ENCODE data around the gene FMO3.

FMO3 gene

GRCh38 chr1:171134204-171134923 lies 43.7 kb downstream of the FMO3 start:
- no peak for DNase-seq (ENCODE audit: low spot score)
- TF ChIP-seq CTCF (conservative IDR thresholded peaks at IDR 0.05; ENCODE audit: low read depth) = no peak
- CTCF ChIA-PET = interaction anchor here (0.6 kb wide), 1 partner anchor 10 kb away, joined by 3 read pairs; no protein-coding TSS in a partner anchor
- no peak overlapping the region for H3K27ac ChIP-seq
- POLR2A ChIA-PET (ENCODE audit: low non-redundant PET) = no interaction called here

- no peak for TF ChIP-seq CTCF (conservative IDR thresholded peaks at IDR 0.05; ENCODE audit: low read depth)
- no peak overlapping the region for H3K27ac ChIP-seq
- no peak for DNase-seq (ENCODE audit: low spot score)
- POLR2A ChIA-PET (ENCODE audit: low non-redundant PET) = no interaction called here
- CTCF ChIA-PET = no interaction called here
Measured at GRCh38 chr1:171137580-171137979, 46.9 kb downstream of the FMO3 start.

DNA sequence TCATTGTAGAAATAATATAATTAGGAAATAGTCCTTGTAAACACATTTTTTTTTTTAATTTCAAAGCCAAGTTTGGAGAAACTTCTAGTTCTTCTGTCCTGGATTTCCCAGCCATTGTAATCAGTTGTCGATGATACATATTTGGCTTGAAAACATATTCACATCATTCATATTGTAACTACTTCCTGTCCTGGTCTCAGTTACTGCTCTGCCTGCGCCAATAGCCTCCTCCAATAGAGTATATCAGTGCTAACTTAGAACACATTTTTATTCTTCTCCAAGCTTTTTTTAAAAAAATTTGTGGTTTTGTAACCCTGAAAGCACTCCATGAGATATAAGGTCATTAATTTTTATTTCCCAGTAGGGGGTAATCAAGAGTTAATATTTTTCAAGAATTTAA lies 48.3 kb downstream of the FMO3 start:
- no peak overlapping the region for H3K27ac ChIP-seq
- ChIA-PET CTCF (interaction anchor here (0.6 kb wide), 1 partner anchor 13 kb away, joined by 3 read pairs; no protein-coding TSS in a partner anchor), POLR2A (ENCODE audit: low non-redundant PET) (no interaction called here)
- DNase-seq (ENCODE audit: low spot score) = no peak
- TF ChIP-seq CTCF (conservative IDR thresholded peaks at IDR 0.05; ENCODE audit: low read depth) = no peak

DNA sequence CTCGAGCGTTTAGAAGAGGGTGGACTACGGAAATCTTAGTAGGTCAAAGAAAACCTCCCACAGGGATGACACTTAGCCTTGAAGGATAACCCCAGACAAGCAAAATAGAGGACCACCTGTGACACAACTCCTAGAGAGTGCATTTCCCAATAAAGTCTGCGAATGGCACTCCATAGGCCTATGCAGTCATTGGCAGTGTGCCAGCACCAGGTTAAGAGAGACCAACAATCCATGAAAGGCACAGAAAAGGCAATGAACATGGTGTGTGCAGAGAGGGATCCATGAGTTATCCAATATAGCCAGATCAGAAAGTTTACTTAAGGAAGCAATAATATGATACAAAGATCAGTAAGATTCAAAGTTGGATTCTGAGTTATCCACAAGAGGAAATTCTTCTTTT lies 49.2 kb downstream of the FMO3 start:
- TF ChIP-seq CTCF (conservative IDR thresholded peaks at IDR 0.05; ENCODE audit: low read depth) = no peak
- ChIA-PET CTCF (no interaction called here), POLR2A (ENCODE audit: low non-redundant PET) (no interaction called here)
- H3K27ac ChIP-seq = no peak overlapping the region
- DNase-seq (ENCODE audit: low spot score) = no peak

DNA sequence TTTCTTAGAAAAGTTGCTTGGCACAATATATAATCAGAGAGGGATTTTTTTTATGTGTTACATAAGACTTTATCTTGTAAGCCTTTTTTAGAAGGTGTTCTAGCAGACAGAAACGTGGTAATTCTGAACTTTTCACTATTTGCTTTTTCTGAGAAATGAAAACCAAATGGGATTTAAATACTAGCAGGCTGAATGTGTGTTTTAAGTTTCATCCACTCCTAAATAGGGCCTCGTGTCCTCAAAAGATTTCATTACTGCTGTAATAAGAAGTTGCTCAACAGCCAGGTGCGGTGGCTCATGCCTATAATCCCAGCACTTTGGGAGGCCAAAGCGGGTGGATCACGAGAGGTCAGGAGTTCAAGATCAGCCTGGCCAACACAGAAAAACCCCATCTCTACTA lies 49.7 kb downstream of the FMO3 start:
- no peak overlapping the region for H3K27ac ChIP-seq
- no peak for TF ChIP-seq CTCF (conservative IDR thresholded peaks at IDR 0.05; ENCODE audit: low read depth)
- ChIA-PET CTCF (no interaction called here), POLR2A (ENCODE audit: low non-redundant PET) (no interaction called here)
- no peak for DNase-seq (ENCODE audit: low spot score)

DNA sequence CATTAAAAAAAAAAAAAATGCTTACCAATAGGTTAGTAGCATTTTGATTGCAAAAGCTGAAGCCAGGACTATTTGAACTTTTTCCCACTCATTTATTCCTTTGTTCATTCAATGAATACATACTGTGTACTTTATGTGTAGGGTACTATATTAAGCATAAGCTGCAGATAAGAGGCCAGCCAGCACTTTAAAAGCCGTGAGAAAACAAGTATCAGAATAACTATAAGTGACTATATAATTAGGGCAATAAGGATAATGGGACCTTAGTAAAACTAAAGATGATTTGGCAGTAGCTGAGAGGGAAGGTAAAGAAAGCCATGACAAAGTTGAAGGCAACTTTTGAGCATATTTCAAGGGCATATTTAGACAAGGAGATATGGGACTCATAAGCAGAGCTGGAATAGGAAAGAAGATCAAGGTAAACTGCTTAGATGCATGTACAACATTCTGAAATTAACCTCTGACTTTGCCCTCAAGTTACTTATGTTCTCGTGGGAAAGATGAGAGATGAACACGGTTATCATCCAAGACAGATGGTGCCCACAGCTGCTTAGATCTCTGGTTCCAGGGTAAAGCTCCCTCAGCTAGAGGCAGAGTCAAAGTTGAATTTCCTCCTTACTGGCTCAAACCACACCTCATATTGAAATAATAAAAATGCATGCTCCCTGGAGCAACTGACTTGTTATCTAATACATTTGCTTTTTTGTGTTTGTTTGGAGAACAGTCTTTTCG lies 50.4 kb downstream of the FMO3 start:
- no peak for TF ChIP-seq CTCF (conservative IDR thresholded peaks at IDR 0.05; ENCODE audit: low read depth)
- DNase-seq (ENCODE audit: low spot score) = no peak
- no peak overlapping the region for H3K27ac ChIP-seq

More for the DNA sequence above, 50.4 kb downstream of the FMO3 start:
- CTCF ChIA-PET = no interaction called here
- POLR2A ChIA-PET (ENCODE audit: low non-redundant PET) = no interaction called here
